ENCODE data around the gene GABRR1. TPM values are rescaled to one million over a fixed set of nuclear protein-coding genes. Genes with fewer than 3 reads are reported as not detected.
"Not testable (repeated sequence)": the region's sequence is repeated elsewhere in the genome, so short reads cannot be mapped to it uniquely, and the experiment has no call there.

GABRR1 gene
- total RNA-seq, 1 donor from 2014 or later = not detected

GRCh38 chr6:89154131-89154530 is 63.0 kb downstream of the GABRR1 start:
- no peak for DNase-seq

- DNase-seq = no peak
Observed at GRCh38 chr6:89148016-89148750, 69.0 kb downstream of the GABRR1 start.

GRCh38 chr6:89146718-89147700 is 70.1 kb downstream of the GABRR1 start:
- DNase-seq = no peak

- peak; percentile 34 for DNase-seq
Observed at GRCh38 chr6:89145956-89146717, 71.0 kb downstream of the GABRR1 start, which contains the start of gene PM20D2. TSS of gene PM20D2 (plus strand) at chr6:89146055. CDS start at chr6:89146145, 90 bp downstream.

GRCh38 chr6:89145091-89145955 is 71.8 kb downstream of the GABRR1 start:
- no peak for DNase-seq

- DNase-seq = no peak
Observed at GRCh38 chr6:89144354-89144906, 72.7 kb downstream of the GABRR1 start.

- DNase-seq = no peak
Observed at GRCh38 chr6:89140347-89141156, 76.6 kb downstream of the GABRR1 start.

GRCh38 chr6:89139509-89140346 is 77.4 kb downstream of the GABRR1 start:
- no peak for DNase-seq

GRCh38 chr6:89138173-89138572 is 79.0 kb downstream of the GABRR1 start:
- no peak for DNase-seq

- no peak for DNase-seq
Observed at GRCh38 chr6:89134723-89135122, 82.4 kb downstream of the GABRR1 start.

GRCh38 chr6:89133981-89134380 is 83.2 kb downstream of the GABRR1 start:
- DNase-seq = no peak

- no peak for DNase-seq
Observed at GRCh38 chr6:89132057-89132456, 85.1 kb downstream of the GABRR1 start.

- DNase-seq = no peak
Observed at GRCh38 chr6:89131599-89131998, 85.6 kb downstream of the GABRR1 start.

- DNase-seq = not testable (repeated sequence)
Observed at GRCh38 chr6:89128256-89128671, 88.9 kb downstream of the GABRR1 start.

Other genes with a start within 250 kb of the GABRR1 start
- 80.9 TPM for gene PNRC1, start 136.6 kb downstream of the GABRR1 start, total RNA-seq
- gene SRSF12, start 99.3 kb downstream of the GABRR1 start, total RNA-seq = 34.9 TPM
- gene PM20D2, start 71.3 kb downstream of the GABRR1 start, total RNA-seq = 20.9 TPM
- 0.16 TPM for gene GABRR2, start 97.9 kb upstream of the GABRR1 start, total RNA-seq
- 62.5 TPM for gene UBE2J1, start 135.4 kb upstream of the GABRR1 start, total RNA-seq
- gene RRAGD, start 194.9 kb upstream of the GABRR1 start, total RNA-seq = 99.2 TPM
- gene ANKRD6, start 215.8 kb upstream of the GABRR1 start, total RNA-seq = 33.8 TPM

Measured in occipital lobe (tissue), 2 donors.